Activated naive CD8-positive, alpha-beta T cell (primary cell): ENCODE data around the gene EPN2.
"Not testable (repeated sequence)": the region's sequence is repeated elsewhere in the genome, so short reads cannot be mapped to it uniquely, and the experiment has no call there.

Experiments
- H3K27ac Mint-ChIP-seq: one replicate; pipeline ENCODE4 v1.8.0; 2021; ENCODE audit warnings: mixed read lengths
- H3K27me3 Mint-ChIP-seq: one replicate; pipeline ENCODE4 v1.8.0; 2021; ENCODE audit warnings: mixed read lengths
- H3K36me3 Mint-ChIP-seq: one replicate; pipeline ENCODE4 v1.8.0; 2021; ENCODE audit warnings: mixed read lengths
- H3K4me1 Mint-ChIP-seq: one replicate; pipeline ENCODE4 v1.8.0; 2021; ENCODE audit warnings: low read depth, mixed read lengths
- H3K4me3 Mint-ChIP-seq: one replicate; pipeline ENCODE4 v1.8.0; 2021; ENCODE audit warnings: mild to moderate bottlenecking, mixed read lengths
- H3K9me3 Mint-ChIP-seq: one replicate; pipeline ENCODE4 v1.8.0; 2021; ENCODE audit warnings: low read depth, mixed read lengths

EPN2 gene

GRCh38 chr17:19270347-19270703, 33.2 kb downstream of the EPN2 start:
- H3K36me3 Mint-ChIP-seq: no peaks in the 10 kb centered on the region
- peaks cover 9% of the 10 kb centered on the region for H3K27me3 Mint-ChIP-seq
- no peaks in the 10 kb centered on the region for H3K4me1 Mint-ChIP-seq
- no peak overlapping the region for H3K4me3 Mint-ChIP-seq
- H3K27ac Mint-ChIP-seq: no peak overlapping the region
- H3K9me3 Mint-ChIP-seq: no peaks in the 10 kb centered on the region

- H3K27me3 Mint-ChIP-seq: peaks cover 9% of the 10 kb centered on the region
- H3K4me1 Mint-ChIP-seq: no peaks in the 10 kb centered on the region
- H3K4me3 Mint-ChIP-seq: no peak overlapping the region
- no peaks in the 10 kb centered on the region for H3K36me3 Mint-ChIP-seq
- no peaks in the 10 kb centered on the region for H3K9me3 Mint-ChIP-seq
- no peak overlapping the region for H3K27ac Mint-ChIP-seq
Observed at GRCh38 chr17:19270704-19271611, 33.8 kb downstream of the EPN2 start.

GRCh38 chr17:19271780-19272357, 34.7 kb downstream of the EPN2 start:
- Mint-ChIP-seq H3K4me1 (no peaks in the 10 kb centered on the region), H3K4me3 (no peak overlapping the region), H3K9me3 (no peaks in the 10 kb centered on the region)

GRCh38 chr17:19273731-19274130, 36.6 kb downstream of the EPN2 start:
- H3K9me3 Mint-ChIP-seq: no peaks in the 10 kb centered on the region
- H3K4me1 Mint-ChIP-seq: no peaks in the 10 kb centered on the region
- H3K4me3 Mint-ChIP-seq: no peak overlapping the region
- peaks cover 4% of the 10 kb centered on the region for H3K27me3 Mint-ChIP-seq
- no peaks in the 10 kb centered on the region for H3K36me3 Mint-ChIP-seq
- no peak overlapping the region for H3K27ac Mint-ChIP-seq

More at GRCh38 chr17:19271780-19272357, 34.7 kb downstream of the EPN2 start:
- H3K27me3 Mint-ChIP-seq: peaks cover 9% of the 10 kb centered on the region
- no peaks in the 10 kb centered on the region for H3K36me3 Mint-ChIP-seq
- no peak overlapping the region for H3K27ac Mint-ChIP-seq

- peaks cover 4% of the 10 kb centered on the region for H3K27me3 Mint-ChIP-seq
Observed at GRCh38 chr17:19274893-19275292, 37.7 kb downstream of the EPN2 start.

GRCh38 chr17:19275457-19276127, 38.4 kb downstream of the EPN2 start:
- Mint-ChIP-seq H3K36me3 (no peaks in the 10 kb centered on the region), H3K27me3 (peaks cover 3% of the 10 kb centered on the region), H3K4me3 (no peak overlapping the region), H3K4me1 (no peaks in the 10 kb centered on the region), H3K9me3 (no peaks in the 10 kb centered on the region), H3K27ac (no peak overlapping the region)

More at GRCh38 chr17:19274893-19275292, 37.7 kb downstream of the EPN2 start:
- Mint-ChIP-seq H3K27ac (no peak overlapping the region), H3K9me3 (no peaks in the 10 kb centered on the region), H3K4me3 (no peak overlapping the region), H3K4me1 (no peaks in the 10 kb centered on the region), H3K36me3 (no peaks in the 10 kb centered on the region)

GRCh38 chr17:19278284-19278683, 41.1 kb downstream of the EPN2 start:
- H3K27me3 Mint-ChIP-seq, H3K4me1 Mint-ChIP-seq, H3K36me3 Mint-ChIP-seq, H3K27ac Mint-ChIP-seq, H3K9me3 Mint-ChIP-seq, H3K4me3 Mint-ChIP-seq: not testable (repeated sequence)

- H3K27ac Mint-ChIP-seq: no peak overlapping the region
- no peaks in the 10 kb centered on the region for H3K27me3 Mint-ChIP-seq
- no peaks in the 10 kb centered on the region for H3K9me3 Mint-ChIP-seq
- no peak overlapping the region for H3K4me3 Mint-ChIP-seq
- H3K36me3 Mint-ChIP-seq: no peaks in the 10 kb centered on the region
- peaks cover under 1% of the 10 kb centered on the region for H3K4me1 Mint-ChIP-seq
Observed at GRCh38 chr17:19278729-19279128, 41.6 kb downstream of the EPN2 start.

GRCh38 chr17:19281161-19281560, 44.0 kb downstream of the EPN2 start:
- Mint-ChIP-seq H3K9me3 (no peaks in the 10 kb centered on the region), H3K27ac (no peak overlapping the region), H3K27me3 (no peaks in the 10 kb centered on the region), H3K4me1 (peaks cover 10% of the 10 kb centered on the region), H3K36me3 (no peaks in the 10 kb centered on the region), H3K4me3 (no peak overlapping the region)

GRCh38 chr17:19284005-19284959, 47.1 kb downstream of the EPN2 start:
- H3K9me3 Mint-ChIP-seq: no peaks in the 10 kb centered on the region
- peaks cover 3% of the 10 kb centered on the region for H3K27me3 Mint-ChIP-seq
- no peak overlapping the region for H3K4me3 Mint-ChIP-seq
- H3K4me1 Mint-ChIP-seq: peaks cover 11% of the 10 kb centered on the region
- H3K36me3 Mint-ChIP-seq: peaks cover 4% of the 10 kb centered on the region
- H3K27ac Mint-ChIP-seq: no peak overlapping the region

GRCh38 chr17:19285213-19285900, 48.2 kb downstream of the EPN2 start:
- Mint-ChIP-seq H3K4me3 (no peak overlapping the region), H3K27me3 (peaks cover 6% of the 10 kb centered on the region), H3K36me3 (peaks cover 4% of the 10 kb centered on the region), H3K4me1 (peaks cover 12% of the 10 kb centered on the region), H3K9me3 (no peaks in the 10 kb centered on the region), H3K27ac (no peak overlapping the region)

GRCh38 chr17:19286751-19287341, 49.7 kb downstream of the EPN2 start:
- H3K4me3 Mint-ChIP-seq: no peak overlapping the region
- H3K27ac Mint-ChIP-seq: no peak overlapping the region
- H3K9me3 Mint-ChIP-seq: no peaks in the 10 kb centered on the region

GRCh38 chr17:19287651-19288050, 50.5 kb downstream of the EPN2 start:
- Mint-ChIP-seq H3K36me3 (peaks cover 4% of the 10 kb centered on the region), H3K27me3 (peaks cover 11% of the 10 kb centered on the region), H3K4me3 (no peak overlapping the region)

More at GRCh38 chr17:19286751-19287341, 49.7 kb downstream of the EPN2 start:
- H3K36me3 Mint-ChIP-seq: peaks cover 4% of the 10 kb centered on the region
- H3K27me3 Mint-ChIP-seq: peaks cover 11% of the 10 kb centered on the region
- peaks cover 12% of the 10 kb centered on the region for H3K4me1 Mint-ChIP-seq

GRCh38 chr17:19288453-19288852, 51.3 kb downstream of the EPN2 start:
- Mint-ChIP-seq H3K4me3 (no peak overlapping the region), H3K27ac (no peak overlapping the region), H3K4me1 (peaks cover 12% of the 10 kb centered on the region), H3K27me3 (peaks cover 11% of the 10 kb centered on the region), H3K9me3 (no peaks in the 10 kb centered on the region), H3K36me3 (peaks cover 4% of the 10 kb centered on the region)

More at GRCh38 chr17:19287651-19288050, 50.5 kb downstream of the EPN2 start:
- peaks cover 12% of the 10 kb centered on the region for H3K4me1 Mint-ChIP-seq
- no peak overlapping the region for H3K27ac Mint-ChIP-seq
- no peaks in the 10 kb centered on the region for H3K9me3 Mint-ChIP-seq
